HepG2 (cell line): Measurements from ENCODE around the gene VCL.
"Not testable (repeated sequence)": the region's sequence is repeated elsewhere in the genome, so short reads cannot be mapped to it uniquely, and the experiment has no call there.

Experiments
- CREB3 ChIP-seq: sonication (generic); formaldehyde crosslinking; IDR thresholded peaks from 2 replicates; pipeline ENCODE4 v1.5.0; 2020; ENCODE audit warnings: missing genetic modification reagents
- ESRRA ChIP-seq: sonication (generic); formaldehyde crosslinking; IDR thresholded peaks from 2 replicates; pipeline ENCODE4 v1.5.1; 2020; ENCODE audit warnings: mild to moderate bottlenecking, low read depth, missing genetic modification reagents
- FIP1L1 ChIP-seq: fragments of 200-400 bp; formaldehyde crosslinking; IDR thresholded peaks from 2 replicates; pipeline ENCODE4 v1.6.1; 2018; ENCODE audit warnings: low read depth, mild to moderate bottlenecking, low read length, moderate library complexity, borderline replicate concordance; ENCODE audit not compliant: insufficient read depth
- GZF1 ChIP-seq: sonication (generic); formaldehyde crosslinking; IDR thresholded peaks from 2 replicates; pipeline ENCODE4 v1.5.1; 2020; ENCODE audit warnings: mild to moderate bottlenecking, missing genetic modification reagents
- RAD51 ChIP-seq: fragments of 450-650 bp; IDR thresholded peaks from 2 replicates; pipeline ENCODE4 v1.6.1; 2016; ENCODE audit warnings: borderline replicate concordance
- SIN3A ChIP-seq: IDR thresholded peaks from 2 replicates; pipeline ENCODE4 v1.6.1; 2011; ENCODE audit warnings: low read depth, mild to moderate bottlenecking, control low read depth, low read length, borderline replicate concordance
- TAF1 ChIP-seq: sonication (generic); formaldehyde crosslinking; IDR thresholded peaks from 2 replicates; pipeline ENCODE4 v1.4.0; 2020; ENCODE audit warnings: missing genetic modification reagents
- ZFP37 ChIP-seq: sonication (generic); formaldehyde crosslinking; IDR thresholded peaks from 2 replicates; pipeline ENCODE4 v1.4.0; 2020; ENCODE audit warnings: missing genetic modification reagents, borderline replicate concordance
- ZNF18 ChIP-seq: sonication (generic); formaldehyde crosslinking; IDR thresholded peaks from 2 replicates; pipeline ENCODE4 v1.8.0; 2022; ENCODE audit warnings: mild to moderate bottlenecking, missing genetic modification reagents; ENCODE audit not compliant: insufficient replicate concordance
- ZNF224 ChIP-seq: sonication (generic); formaldehyde crosslinking; IDR thresholded peaks from 2 replicates; pipeline ENCODE4 v1.5.0; 2020; ENCODE audit warnings: mild to moderate bottlenecking, missing genetic modification reagents
- TF ChIP-seq, protein P1 (sequence below): sonication (generic); formaldehyde crosslinking; IDR thresholded peaks from 2 replicates; pipeline ENCODE4 v1.5.0; 2020; ENCODE audit warnings: mild to moderate bottlenecking, missing genetic modification reagents, moderate library complexity
- TF ChIP-seq, protein P2 (sequence below): IDR thresholded peaks from 2 replicates; pipeline ENCODE4 v1.6.1; 2016; ENCODE audit warnings: low read depth, control low read depth

GRCh38 chr10:74138596-74138995 is 140.7 kb downstream of the VCL start:
- TF ChIP-seq, protein P1, sequence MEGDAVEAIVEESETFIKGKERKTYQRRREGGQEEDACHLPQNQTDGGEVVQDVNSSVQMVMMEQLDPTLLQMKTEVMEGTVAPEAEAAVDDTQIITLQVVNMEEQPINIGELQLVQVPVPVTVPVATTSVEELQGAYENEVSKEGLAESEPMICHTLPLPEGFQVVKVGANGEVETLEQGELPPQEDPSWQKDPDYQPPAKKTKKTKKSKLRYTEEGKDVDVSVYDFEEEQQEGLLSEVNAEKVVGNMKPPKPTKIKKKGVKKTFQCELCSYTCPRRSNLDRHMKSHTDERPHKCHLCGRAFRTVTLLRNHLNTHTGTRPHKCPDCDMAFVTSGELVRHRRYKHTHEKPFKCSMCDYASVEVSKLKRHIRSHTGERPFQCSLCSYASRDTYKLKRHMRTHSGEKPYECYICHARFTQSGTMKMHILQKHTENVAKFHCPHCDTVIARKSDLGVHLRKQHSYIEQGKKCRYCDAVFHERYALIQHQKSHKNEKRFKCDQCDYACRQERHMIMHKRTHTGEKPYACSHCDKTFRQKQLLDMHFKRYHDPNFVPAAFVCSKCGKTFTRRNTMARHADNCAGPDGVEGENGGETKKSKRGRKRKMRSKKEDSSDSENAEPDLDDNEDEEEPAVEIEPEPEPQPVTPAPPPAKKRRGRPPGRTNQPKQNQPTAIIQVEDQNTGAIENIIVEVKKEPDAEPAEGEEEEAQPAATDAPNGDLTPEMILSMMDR, result not testable (repeated sequence)
- not testable (repeated sequence) for TF ChIP-seq CREB3 (CRISPR knock-in tag); GZF1 (CRISPR knock-in tag); ZFP37 (CRISPR knock-in tag); TAF1; SIN3A; ESRRA (CRISPR knock-in tag); FIP1L1; RAD51; ZNF18 (CRISPR knock-in tag); ZNF224 (CRISPR knock-in tag)
- TF ChIP-seq, protein P2, sequence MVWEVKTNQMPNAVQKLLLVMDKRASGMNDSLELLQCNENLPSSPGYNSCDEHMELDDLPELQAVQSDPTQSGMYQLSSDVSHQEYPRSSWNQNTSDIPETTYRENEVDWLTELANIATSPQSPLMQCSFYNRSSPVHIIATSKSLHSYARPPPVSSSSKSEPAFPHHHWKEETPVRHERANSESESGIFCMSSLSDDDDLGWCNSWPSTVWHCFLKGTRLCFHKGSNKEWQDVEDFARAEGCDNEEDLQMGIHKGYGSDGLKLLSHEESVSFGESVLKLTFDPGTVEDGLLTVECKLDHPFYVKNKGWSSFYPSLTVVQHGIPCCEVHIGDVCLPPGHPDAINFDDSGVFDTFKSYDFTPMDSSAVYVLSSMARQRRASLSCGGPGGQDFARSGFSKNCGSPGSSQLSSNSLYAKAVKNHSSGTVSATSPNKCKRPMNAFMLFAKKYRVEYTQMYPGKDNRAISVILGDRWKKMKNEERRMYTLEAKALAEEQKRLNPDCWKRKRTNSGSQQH, result not testable (repeated sequence)
